ENCODE results near the gene ZYG11A. TPM values are rescaled to one million over a fixed set of nuclear protein-coding genes. Genes with fewer than 3 reads are reported as not detected.

Gene ZYG11A
- total RNA-seq, 4 donors from 2014 or later: 0.22 to 0.95 (median 0.50) TPM

- TF ChIP-seq CTCF (IDR thresholded peaks at IDR 0.05) (no peak), POLR2A (IDR thresholded peaks at IDR 0.05) (no peak)
- Histone ChIP-seq H3K4me1 (peaks cover 0 to 12% (median 4%) of the 10 kb centered on the region in 3 donors), H3K9me3 (no peaks in the 10 kb centered on the region), H3K36me3 (peaks cover 0 to 56% (median 11%) of the 10 kb centered on the region in 3 donors), H3K27me3 (no peaks in the 10 kb centered on the region), H3K27ac (no peak overlapping the region), H3K4me3 (no peak overlapping the region)
- no peak for DNase-seq
- intact Hi-C loops (cut with DNase I): loop anchor here (10.0 kb wide), 1 partner anchor 283 kb away; no protein-coding TSS in a partner anchor
- WGBS, 2 donors: 80 to 81% methylated on average over 1 of the region's 1 CpG
These were observed 58.8 kb downstream of the ZYG11A start for GRCh38 chr1:52901384-52901783.

- WGBS, 2 donors: 83 to 92% methylated on average over 1 to 6 of the region's 13 CpGs
- Histone ChIP-seq H3K27me3 (no peaks in the 10 kb centered on the region), H3K27ac (no peak overlapping the region), H3K4me1 (peaks cover 0 to 20% (median 4%) of the 10 kb centered on the region in 3 donors), H3K36me3 (peaks cover 0 to 57% (median 11%) of the 10 kb centered on the region in 3 donors), H3K4me3 (no peak overlapping the region), H3K9me3 (no peaks in the 10 kb centered on the region)
- no peak for DNase-seq
- intact Hi-C loops (cut with DNase I): loop anchor here (10.0 kb wide), 1 partner anchor 280 kb away; no protein-coding TSS in a partner anchor
- no peak for TF ChIP-seq CTCF (IDR thresholded peaks at IDR 0.05)
These were observed 61.8 kb downstream of the ZYG11A start for GRCh38 chr1:52904208-52904926.

- WGBS, 2 donors: 72 to 74% methylated on average over 15 to 19 of the region's 20 CpGs
- Histone ChIP-seq H3K4me3 (no peak overlapping the region), H3K27ac (no peak overlapping the region), H3K36me3 (peaks cover 0 to 59% (median 11%) of the 10 kb centered on the region in 3 donors), H3K4me1 (peaks cover 0 to 20% (median 4%) of the 10 kb centered on the region in 3 donors), H3K9me3 (no peaks in the 10 kb centered on the region), H3K27me3 (no peaks in the 10 kb centered on the region)
- peak in 2 of 6 experiments; percentile 23 to 39 for TF ChIP-seq CTCF (IDR thresholded peaks at IDR 0.05)
- TF ChIP-seq POLR2A (IDR thresholded peaks at IDR 0.05): no peak
- no peak for DNase-seq
- intact Hi-C loops (cut with DNase I): loop anchor here (10.0 kb wide), 1 partner anchor 280 kb away; no protein-coding TSS in a partner anchor
These were observed 62.6 kb downstream of the ZYG11A start for GRCh38 chr1:52904927-52905698.

- TF ChIP-seq POLR2A (IDR thresholded peaks at IDR 0.05): no peak
- TF ChIP-seq CTCF (IDR thresholded peaks at IDR 0.05): no peak
- peaks cover 0 to 20% (median 4%) of the 10 kb centered on the region in 3 donors for H3K4me1 ChIP-seq
- H3K27ac ChIP-seq: no peak overlapping the region
- no peak overlapping the region for H3K4me3 ChIP-seq
- peaks cover 0 to 61% (median 11%) of the 10 kb centered on the region in 3 donors for H3K36me3 ChIP-seq
- 77 to 86% methylated on average over 3 to 4 of the region's 6 CpGs for WGBS, 2 donors
- no peaks in the 10 kb centered on the region for H3K9me3 ChIP-seq
- no peak for DNase-seq
- intact Hi-C loops (cut with DNase I): loop anchor here (10.0 kb wide), 1 partner anchor 279 kb away; no protein-coding TSS in a partner anchor
- no peaks in the 10 kb centered on the region for H3K27me3 ChIP-seq
These were observed 63.6 kb downstream of the ZYG11A start for GRCh38 chr1:52906135-52906603.
